GM13977 (cell line): ENCODE results near the gene ERC1.

Source experiments
- DNase-seq: peaks from one replicate; pipeline ENCODE4 v3.0.0; 2012; ENCODE audit warnings: low spot score
- in situ Hi-C: fragments of 300-500 bp; cut with MboI; formaldehyde crosslinking; loops from one replicate; pipeline ENCODE4 v1.12.0; 2022; ENCODE audit warnings: low sequenced_read_pairs, low pct_unique_long_range_greater_than_20kb, mixed read lengths, inconsistent platforms; ENCODE audit not compliant: unreplicated experiment
- TF ChIP-seq, protein P1 (sequence below): IDR thresholded peaks from 2 replicates; pipeline ENCODE4 v1.5.1; 2012; ENCODE audit warnings: mild to moderate bottlenecking, control low read depth; ENCODE audit not compliant: insufficient read depth; ENCODE audit errors: extremely low read depth, missing control alignments

ERC1 gene

DNA sequence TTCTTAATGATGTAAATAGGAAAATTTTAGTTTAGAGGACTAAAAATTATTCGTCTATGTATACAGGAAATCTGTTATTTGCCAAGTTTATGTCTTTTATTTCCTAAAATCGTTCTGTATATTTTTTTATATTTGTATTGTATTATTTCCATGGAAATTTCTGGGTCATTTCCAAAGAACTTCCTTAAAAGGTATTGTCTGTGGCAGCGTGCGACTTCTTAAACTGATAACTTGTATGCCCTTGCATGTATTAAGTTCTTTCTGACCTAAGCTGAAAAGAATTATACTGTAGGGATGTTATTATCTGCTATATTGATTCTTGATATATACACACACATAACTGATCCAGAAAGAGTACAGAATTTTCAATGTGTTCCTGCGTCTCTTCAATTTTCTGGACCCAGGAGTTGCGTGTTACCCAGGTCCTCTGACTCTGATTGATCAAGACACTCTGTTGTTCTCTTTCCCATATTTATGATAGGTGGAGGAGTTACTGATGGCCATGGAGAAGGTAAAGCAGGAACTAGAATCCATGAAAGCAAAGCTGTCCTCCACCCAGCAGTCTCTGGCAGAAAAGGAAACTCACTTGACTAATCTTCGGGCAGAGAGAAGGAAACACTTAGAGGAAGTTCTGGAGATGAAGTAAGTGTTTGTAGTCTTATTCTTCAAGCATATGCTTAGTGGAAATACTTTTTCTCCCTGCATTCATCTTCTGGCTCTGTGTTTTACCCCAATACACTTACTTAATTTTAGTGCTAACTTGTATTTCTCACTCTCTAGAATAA is 298.5 kb downstream of the ERC1 start:
- TF ChIP-seq, protein P1, sequence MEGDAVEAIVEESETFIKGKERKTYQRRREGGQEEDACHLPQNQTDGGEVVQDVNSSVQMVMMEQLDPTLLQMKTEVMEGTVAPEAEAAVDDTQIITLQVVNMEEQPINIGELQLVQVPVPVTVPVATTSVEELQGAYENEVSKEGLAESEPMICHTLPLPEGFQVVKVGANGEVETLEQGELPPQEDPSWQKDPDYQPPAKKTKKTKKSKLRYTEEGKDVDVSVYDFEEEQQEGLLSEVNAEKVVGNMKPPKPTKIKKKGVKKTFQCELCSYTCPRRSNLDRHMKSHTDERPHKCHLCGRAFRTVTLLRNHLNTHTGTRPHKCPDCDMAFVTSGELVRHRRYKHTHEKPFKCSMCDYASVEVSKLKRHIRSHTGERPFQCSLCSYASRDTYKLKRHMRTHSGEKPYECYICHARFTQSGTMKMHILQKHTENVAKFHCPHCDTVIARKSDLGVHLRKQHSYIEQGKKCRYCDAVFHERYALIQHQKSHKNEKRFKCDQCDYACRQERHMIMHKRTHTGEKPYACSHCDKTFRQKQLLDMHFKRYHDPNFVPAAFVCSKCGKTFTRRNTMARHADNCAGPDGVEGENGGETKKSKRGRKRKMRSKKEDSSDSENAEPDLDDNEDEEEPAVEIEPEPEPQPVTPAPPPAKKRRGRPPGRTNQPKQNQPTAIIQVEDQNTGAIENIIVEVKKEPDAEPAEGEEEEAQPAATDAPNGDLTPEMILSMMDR: no peak
- in situ Hi-C loops: no loop called here
- no peak for DNase-seq

DNA sequence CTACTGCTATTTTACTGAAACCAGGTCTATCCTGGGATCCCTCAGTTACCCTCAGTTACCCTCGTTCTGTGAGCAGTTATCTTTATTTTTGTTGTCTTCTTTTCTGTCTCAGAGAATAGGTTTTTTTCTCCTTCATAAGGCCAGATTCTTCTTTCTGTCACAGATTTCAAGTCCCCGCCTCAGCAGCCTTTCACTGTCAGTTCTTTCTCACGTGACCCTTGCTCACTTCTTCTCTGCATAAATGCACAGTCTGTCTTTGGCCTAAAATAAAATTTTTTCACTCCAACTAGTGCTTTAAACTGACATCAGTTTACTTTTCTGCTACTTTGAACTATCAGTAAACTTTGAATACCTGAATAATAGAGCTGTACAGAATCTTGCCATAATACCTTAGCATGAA is 299.7 kb downstream of the ERC1 start:
- TF ChIP-seq, protein P1: no peak
- in situ Hi-C loops: no loop called here
- DNase-seq: no peak

DNA sequence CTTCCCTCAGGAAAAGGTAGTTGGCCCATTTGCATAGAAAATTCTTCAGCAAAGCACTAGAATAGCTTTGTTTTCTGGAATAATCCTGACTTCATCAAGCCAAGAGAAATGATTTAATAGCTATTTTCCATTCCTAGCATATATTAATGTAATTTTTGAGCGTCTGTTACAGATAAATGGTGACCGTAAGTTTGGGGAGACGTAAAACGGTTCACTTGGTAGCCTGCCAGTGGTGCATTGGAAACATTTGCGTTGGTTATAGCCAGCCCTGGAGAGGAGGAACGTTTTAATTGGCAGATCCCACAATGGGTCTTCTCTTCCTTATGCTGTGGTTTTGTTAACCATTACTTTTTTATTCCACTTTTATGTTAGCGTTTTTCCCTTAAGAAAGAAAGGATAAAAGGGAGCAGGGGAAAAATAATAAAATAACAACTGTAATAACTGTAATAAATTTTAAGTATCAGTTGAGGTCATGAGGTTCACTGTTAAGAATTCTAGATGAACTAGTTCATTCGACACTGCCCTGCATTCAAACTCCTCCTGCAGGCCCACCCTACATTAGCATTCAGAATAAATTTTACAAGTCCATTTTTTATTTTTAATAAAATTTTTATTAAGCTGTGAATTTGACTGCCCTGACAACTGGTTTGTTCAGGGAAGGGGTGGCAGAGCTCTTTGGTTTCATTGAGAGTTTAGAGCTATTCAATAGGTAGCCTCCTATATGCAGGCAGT is 300.7 kb downstream of the ERC1 start:
- TF ChIP-seq, protein P1: no peak
- DNase-seq: no peak
- in situ Hi-C loops: no loop called here

DNA sequence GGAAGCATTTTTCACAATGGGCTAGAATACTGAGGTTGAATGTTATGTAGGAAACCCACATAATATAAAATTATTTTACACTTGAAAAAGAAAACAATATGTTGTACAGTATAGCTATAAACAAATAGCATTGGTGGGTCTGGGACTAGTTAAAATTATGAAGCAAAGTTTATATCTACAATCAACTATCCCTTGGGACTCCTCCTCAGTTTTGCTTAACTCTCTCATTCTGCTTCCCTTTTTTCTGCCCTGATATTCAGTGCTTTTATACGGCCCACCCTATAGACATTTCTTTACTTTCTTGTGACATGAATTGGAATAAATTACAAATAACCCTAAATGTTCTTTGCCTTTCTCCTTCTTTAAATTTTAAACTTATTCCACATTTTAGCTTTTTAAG is 302.9 kb downstream of the ERC1 start:
- no peak for DNase-seq
- in situ Hi-C loops: no loop called here
- TF ChIP-seq, protein P1: no peak

DNA sequence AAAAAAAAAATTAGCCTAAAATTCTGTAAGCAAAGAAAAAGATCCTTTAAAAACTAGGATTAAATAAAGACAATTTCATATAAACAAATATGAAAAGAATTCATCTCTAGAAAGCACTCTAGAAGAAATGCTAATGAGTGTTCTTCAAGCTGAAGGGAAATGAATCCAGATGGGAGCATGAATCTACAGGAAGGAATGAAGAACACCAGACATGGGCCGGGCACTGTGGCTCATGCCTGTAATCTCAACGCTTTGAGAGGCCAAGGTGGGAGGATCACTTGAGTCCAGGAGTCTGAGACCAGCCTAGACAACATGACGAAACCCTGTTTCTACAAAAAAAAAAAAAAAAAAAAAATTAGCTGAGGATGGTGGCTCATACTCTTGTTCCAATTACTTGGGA is 306.2 kb downstream of the ERC1 start:
- no peak for DNase-seq
- in situ Hi-C loops: no loop called here
- TF ChIP-seq, protein P1: no peak

DNA sequence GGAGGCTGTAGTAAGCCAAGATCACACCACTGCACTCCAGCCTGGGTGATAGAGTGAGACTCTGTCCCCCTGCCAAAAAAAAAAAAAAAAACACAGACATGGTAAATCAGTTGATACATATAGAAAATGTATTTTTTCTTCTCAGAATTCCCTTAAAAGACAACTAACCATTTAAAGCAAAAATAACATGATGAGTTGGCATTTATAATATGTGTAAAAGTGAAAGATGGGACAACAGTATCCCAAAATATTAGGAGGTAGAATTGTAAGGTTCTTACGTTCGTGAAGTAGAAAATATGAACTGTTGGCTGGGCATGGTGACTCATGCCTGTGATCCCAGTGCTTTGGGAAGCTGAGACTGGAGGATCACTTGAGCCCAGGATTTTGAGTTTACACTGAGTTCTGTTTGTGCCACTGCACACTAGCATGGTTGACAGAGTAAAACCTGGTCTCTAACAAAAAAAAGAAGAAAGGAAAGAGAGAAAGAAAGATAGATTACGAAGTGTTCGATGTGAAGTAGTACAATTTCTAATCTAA is 306.7 kb downstream of the ERC1 start:
- TF ChIP-seq, protein P1: no peak
- in situ Hi-C loops: no loop called here
- no peak for DNase-seq
